IMR-90 (cell line): ENCODE data around the gene FAM163B.

Experiments used
- BHLHE40 ChIP-seq: fragments of 150-350 bp; IDR thresholded peaks from 2 replicates; pipeline ENCODE4 v1.6.1; 2016; ENCODE audit warnings: mild to moderate bottlenecking, low read depth, low read length
- CEBPB ChIP-seq: IDR thresholded peaks from 2 replicates; pipeline ENCODE4 v1.6.1; 2012; ENCODE audit warnings: low read depth, low read length, improper control_type of control experiment
- CHD1 ChIP-seq: IDR thresholded peaks from 2 replicates; pipeline ENCODE4 v1.6.1; 2012; ENCODE audit warnings: low read depth, low read length, improper control_type of control experiment
- ELK1 ChIP-seq: fragments of 150-350 bp; IDR thresholded peaks from 2 replicates; pipeline ENCODE4 v1.6.1; 2016; ENCODE audit warnings: low read depth, mild to moderate bottlenecking, low read length, moderate library complexity, borderline replicate concordance
- FOS ChIP-seq: fragments of 150-350 bp; IDR thresholded peaks from 2 replicates; pipeline ENCODE4 v1.6.1; 2016; ENCODE audit warnings: low read depth, low read length
- MXI1 ChIP-seq: IDR thresholded peaks from 2 replicates; pipeline ENCODE4 v1.6.1; 2012; ENCODE audit warnings: low read depth, mild to moderate bottlenecking, low read length, moderate library complexity, borderline replicate concordance
- NFE2L2 ChIP-seq: fragments of 150-350 bp; IDR thresholded peaks from 2 replicates; pipeline ENCODE4 v1.6.1; 2016; ENCODE audit warnings: low read depth, mild to moderate bottlenecking, low read length
- POLR2A ChIP-seq: IDR thresholded peaks from 2 replicates; pipeline ENCODE4 v1.6.1; 2012; ENCODE audit warnings: mild to moderate bottlenecking, low read depth, low read length
- RAD21 ChIP-seq: IDR thresholded peaks from 2 replicates; pipeline ENCODE4 v1.6.1; 2012; ENCODE audit warnings: low read length, improper control_type of control experiment
- RCOR1 ChIP-seq: IDR thresholded peaks from 2 replicates; pipeline ENCODE4 v1.6.1; 2012; ENCODE audit warnings: mild to moderate bottlenecking, low read length, improper control_type of control experiment; ENCODE audit not compliant: insufficient replicate concordance
- RFX5 ChIP-seq: IDR thresholded peaks from 2 replicates; pipeline ENCODE4 v1.8.0; 2012; ENCODE audit warnings: low read depth, mild to moderate bottlenecking, low read length, moderate library complexity
- TF ChIP-seq, protein P1 (sequence below): conservative IDR thresholded peaks from 2 replicates; pipeline ENCODE4 v1.5.1; 2012; ENCODE audit warnings: mild to moderate bottlenecking, low read depth, low read length, improper control_type of control experiment
- TF ChIP-seq, protein P2 (sequence below): fragments of 150-350 bp; IDR thresholded peaks from 2 replicates; pipeline ENCODE4 v1.6.1; 2017; ENCODE audit warnings: mild to moderate bottlenecking, antibody characterized with exemption, low read length, low read depth

DNA sequence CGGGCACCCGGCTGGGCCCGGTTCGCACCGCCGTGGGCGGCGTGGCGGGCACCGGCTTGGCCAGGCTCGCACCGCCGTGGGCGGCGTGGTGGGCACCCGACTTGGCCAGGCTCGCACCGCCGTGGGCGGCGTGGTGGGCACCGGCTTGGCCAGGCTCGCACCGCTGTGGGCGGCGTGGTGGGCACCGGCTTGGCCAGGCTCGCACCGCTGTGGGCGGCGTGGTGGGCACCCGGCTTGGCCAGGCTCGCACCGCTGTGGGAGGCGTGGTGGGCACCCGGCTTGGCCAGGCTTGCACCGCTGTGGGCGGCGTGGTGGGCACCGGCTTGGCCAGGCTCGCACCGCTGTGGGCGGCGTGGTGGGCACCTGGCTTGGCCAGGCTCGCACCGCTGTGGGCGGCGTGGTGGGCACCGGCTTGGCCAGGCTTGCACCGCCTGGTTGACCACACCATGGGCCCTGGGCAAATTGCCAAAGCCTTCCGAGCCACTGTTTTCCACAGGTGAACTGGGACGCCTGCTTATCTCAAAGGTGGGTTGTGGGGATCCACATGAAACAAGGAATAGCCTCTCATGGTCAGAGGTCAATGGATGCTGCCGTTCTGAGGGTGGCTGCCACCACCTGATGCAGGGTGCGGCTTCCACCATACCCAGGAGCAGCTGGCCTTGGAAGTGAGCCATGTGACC is 46.4 kb downstream of the FAM163B start:
- TF ChIP-seq, protein P1, sequence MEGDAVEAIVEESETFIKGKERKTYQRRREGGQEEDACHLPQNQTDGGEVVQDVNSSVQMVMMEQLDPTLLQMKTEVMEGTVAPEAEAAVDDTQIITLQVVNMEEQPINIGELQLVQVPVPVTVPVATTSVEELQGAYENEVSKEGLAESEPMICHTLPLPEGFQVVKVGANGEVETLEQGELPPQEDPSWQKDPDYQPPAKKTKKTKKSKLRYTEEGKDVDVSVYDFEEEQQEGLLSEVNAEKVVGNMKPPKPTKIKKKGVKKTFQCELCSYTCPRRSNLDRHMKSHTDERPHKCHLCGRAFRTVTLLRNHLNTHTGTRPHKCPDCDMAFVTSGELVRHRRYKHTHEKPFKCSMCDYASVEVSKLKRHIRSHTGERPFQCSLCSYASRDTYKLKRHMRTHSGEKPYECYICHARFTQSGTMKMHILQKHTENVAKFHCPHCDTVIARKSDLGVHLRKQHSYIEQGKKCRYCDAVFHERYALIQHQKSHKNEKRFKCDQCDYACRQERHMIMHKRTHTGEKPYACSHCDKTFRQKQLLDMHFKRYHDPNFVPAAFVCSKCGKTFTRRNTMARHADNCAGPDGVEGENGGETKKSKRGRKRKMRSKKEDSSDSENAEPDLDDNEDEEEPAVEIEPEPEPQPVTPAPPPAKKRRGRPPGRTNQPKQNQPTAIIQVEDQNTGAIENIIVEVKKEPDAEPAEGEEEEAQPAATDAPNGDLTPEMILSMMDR = no peak
- TF ChIP-seq NFE2L2 = no peak
- TF ChIP-seq, protein P2, sequence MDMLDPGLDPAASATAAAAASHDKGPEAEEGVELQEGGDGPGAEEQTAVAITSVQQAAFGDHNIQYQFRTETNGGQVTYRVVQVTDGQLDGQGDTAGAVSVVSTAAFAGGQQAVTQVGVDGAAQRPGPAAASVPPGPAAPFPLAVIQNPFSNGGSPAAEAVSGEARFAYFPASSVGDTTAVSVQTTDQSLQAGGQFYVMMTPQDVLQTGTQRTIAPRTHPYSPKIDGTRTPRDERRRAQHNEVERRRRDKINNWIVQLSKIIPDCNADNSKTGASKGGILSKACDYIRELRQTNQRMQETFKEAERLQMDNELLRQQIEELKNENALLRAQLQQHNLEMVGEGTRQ = no peak
- TF ChIP-seq MXI1 = no peak
- TF ChIP-seq RAD21 = no peak
- TF ChIP-seq POLR2A = no peak
- TF ChIP-seq BHLHE40 = no peak
- TF ChIP-seq CEBPB = no peak
- no peak for TF ChIP-seq ELK1
- no peak for TF ChIP-seq RFX5
- no peak for TF ChIP-seq RCOR1
- no peak for TF ChIP-seq FOS
- TF ChIP-seq CHD1 = no peak
